GM19043 (cell line): ENCODE results near the gene GSG1L2.
"Not testable (repeated sequence)": the region's sequence is repeated elsewhere in the genome, so short reads cannot be mapped to it uniquely, and the experiment has no call there.

Source experiments
- ATAC-seq: cut with Tn5 transposase; IDR thresholded peaks from one replicate; pipeline ENCODE4 v1.9.1; 2021; ENCODE audit warnings: low read depth; ENCODE audit not compliant: unreplicated experiment

Gene GSG1L2

GRCh38 chr17:9790889-9791876 lies 30.7 kb downstream of the GSG1L2 start, which contains the start of gene DHRS7C:
Gene DHRS7C (minus strand): TSS chr17:9791592. CDS start chr17:9791284, 308 bp downstream.
- ATAC-seq = no peak

GRCh38 chr17:9790316-9790715 lies 31.6 kb downstream of the GSG1L2 start:
- ATAC-seq = no peak

- no peak for ATAC-seq
Observed at GRCh38 chr17:9788601-9789000, 33.3 kb downstream of the GSG1L2 start.

- no peak for ATAC-seq
Observed at GRCh38 chr17:9784544-9784943, 37.3 kb downstream of the GSG1L2 start.

GRCh38 chr17:9783465-9783864 lies 38.4 kb downstream of the GSG1L2 start:
- ATAC-seq = not testable (repeated sequence)

- ATAC-seq = no peak
Observed at GRCh38 chr17:9783050-9783449, 38.8 kb downstream of the GSG1L2 start.

- ATAC-seq = no peak
Observed at GRCh38 chr17:9780552-9780951, 41.3 kb downstream of the GSG1L2 start.

- ATAC-seq = no peak
Observed at GRCh38 chr17:9776911-9777310, 45.0 kb downstream of the GSG1L2 start.

GRCh38 chr17:9772658-9773057 lies 49.2 kb downstream of the GSG1L2 start:
- ATAC-seq = no peak

GRCh38 chr17:9771465-9771864 lies 50.4 kb downstream of the GSG1L2 start:
- no peak for ATAC-seq

GRCh38 chr17:9769036-9769695 lies 52.7 kb downstream of the GSG1L2 start:
- ATAC-seq = no peak

- ATAC-seq = no peak
Observed at GRCh38 chr17:9768381-9768934, 53.4 kb downstream of the GSG1L2 start.

GRCh38 chr17:9767432-9767991 lies 54.4 kb downstream of the GSG1L2 start:
- ATAC-seq = no peak

- ATAC-seq = no peak
Observed at GRCh38 chr17:9766970-9767369, 54.9 kb downstream of the GSG1L2 start.

- ATAC-seq = no peak
Observed at GRCh38 chr17:9765322-9765721, 56.6 kb downstream of the GSG1L2 start.

- no peak for ATAC-seq
Observed at GRCh38 chr17:9763643-9764042, 58.2 kb downstream of the GSG1L2 start.

- ATAC-seq = no peak
Observed at GRCh38 chr17:9760266-9760665, 61.6 kb downstream of the GSG1L2 start.

- ATAC-seq = no peak
Observed at GRCh38 chr17:9755083-9755482, 66.8 kb downstream of the GSG1L2 start.
